Heart right ventricle (tissue), 16 donors: ENCODE data around the gene PPM1F. TPM values are rescaled to one million over a fixed set of nuclear protein-coding genes. Genes with fewer than 3 reads are reported as not detected.
A peak's percentile ranks its signal among the peaks of the same experiment; 100 is the strongest.
"Not testable (repeated sequence)": the region's sequence is repeated elsewhere in the genome, so short reads cannot be mapped to it uniquely, and the experiment has no call there.

ENCODE experiments used
- ATAC-seq, 8 donors: fragments of 200-7000 bp; cut with Tn5 transposase; one replicate each; pipeline ENCODE4 v1.9.1; 2020; ENCODE audit warnings: mild to moderate bottlenecking in 8 of 8, moderate library complexity in 8 of 8, moderate number of reproducible peaks in 1 of 8
- DNase-seq, 2 donors: peaks; one replicate each; pipeline ENCODE4 v3.0.0-alpha.2; 2020
- H3K27ac ChIP-seq, 10 donors: fragments of 200-600 bp; sonication (generic) in 2 of 10; one replicate each; pipeline versions ENCODE4 v1.5.0 to v1.8.0; 2020 to 2022; ENCODE audit warnings: mild to moderate bottlenecking in 3 of 10
- H3K27me3 ChIP-seq, 7 donors: fragments of 200-600 bp; one replicate each; pipeline ENCODE4 v1.8.0; 2021 to 2022; ENCODE audit warnings: mild to moderate bottlenecking in 2 of 7
- H3K36me3 ChIP-seq, 9 donors: fragments of 200-600 bp; sonication (generic) in 1 of 9; one replicate each; pipeline versions ENCODE4 v1.5.0 to v1.8.0; 2020 to 2022; ENCODE audit warnings: mild to moderate bottlenecking in 2 of 9
- H3K4me1 ChIP-seq, 9 donors: fragments of 200-600 bp; sonication (generic) in 1 of 9; one replicate each; pipeline versions ENCODE4 v1.5.0 to v1.8.0; 2020 to 2022; ENCODE audit warnings: mild to moderate bottlenecking in 4 of 9
- H3K4me3 ChIP-seq, 10 donors: fragments of 200-600 bp; sonication (generic) in 2 of 10; one replicate each; pipeline versions ENCODE4 v1.5.0 to v1.8.0; 2020 to 2022; ENCODE audit warnings: mild to moderate bottlenecking in 7 of 10, moderate library complexity in 2 of 10
- H3K9me3 ChIP-seq, 11 donors: fragments of 200-600 bp in 10 of 11; sonication (generic) in 2 of 11; one replicate each; pipeline versions ENCODE4 v1.5.0 to v1.8.0; 2013 to 2022; ENCODE audit warnings: mild to moderate bottlenecking in 2 of 11, control low read depth in 1 of 11, moderate library complexity in 1 of 11
- WGBS, 2 donors: extraction: QIAGEN DNeasy Blood & Tissue Kit; methylation state at CpG; one replicate each; pipeline ENCODE4 v1.1.7; 2013; ENCODE audit warnings: inconsistent platforms in 1 of 2; 5-methylcytosine and 5-hydroxymethylcytosine counted together
- intact Hi-C, 10 donors: fragments of 100-400 bp; cut with DNase I; formaldehyde crosslinking; loops; one replicate each; pipeline versions ENCODE4 v1.11.1 to v1.14.2; 2022
- polyA plus RNA-seq, 2 donors: library from polyadenylated mRNA; stranded (reverse); fragments of 200-250 nt; gene quantifications; one replicate each; pipeline ENCODE4 v1.2.3, GENCODE V29; 2013
- total RNA-seq, 10 donors: library from RNA; stranded (reverse); fragmentation: NEBNext Ultra II Directional in 3 of 10; extraction: Animal tissue kit (Norgen Biotek cat#: 25700) in 3 of 10; gene quantifications; one replicate each; pipeline versions ENCODE4 v1.2.1 to v1.2.4, GENCODE V29; 2021 to 2023
- TF ChIP-seq, protein P1 (sequence below), 9 donors: fragments of 200-600 bp; sonication (generic) in 2 of 9; IDR thresholded peaks; one replicate each; pipeline versions ENCODE4 v1.5.0 to v1.8.0; 2021 to 2022; ENCODE audit warnings: antibody characterized with exemption in 9 of 9, mild to moderate bottlenecking in 5 of 9, moderate library complexity in 1 of 9
- donor health status: Arrhythmogenic right ventricular cardiomyopathy.
- donor health status: ischemic (EF 13 %, LVEDD 7.1; RV severe dilation, severe dysfunction).
- donor health status: healthy with polysubstance abuse.
- donor health status: DM: no; HTN: yes; CAD: no.
- donor health status: DM: no; HTN: no; CAD: no.
- donor health status: ischemic (EF 25% LVEDD 6.9; RV normal size, moderate dysfunction).
- donor health status: ischemic (EF 25% LVEDD 5.7; RV mildly dilated, moderate dysfunction).
- donor health status: healthy.
- donor health status: DM: yes; HTN: yes; CAD: no.
- donor health status: Ischemic cardiomyopathy.
- donor health status: ischemic (EF 35%, LVEDD 5.7; RV mildly dilated, moderate dysfunction).
- donor health status: nonischemic (EF 11% LVEDD 7.7; RV severe dilation, severe dysfunction).
- donor health status: DM: yes; HTN: yes; CAD: no.
- donor health status: PGD.
- donor health status: ischemic (EF 29% LVEDD 5.4; RV normal size, mild dysfunction).
- donor health status: nonischemic (EF 23%, LVEDD 6.1; RV moderate dilation, normal function).

The PPM1F gene
- total and polyA plus RNA-seq, 12 donors, result 11.8 to 31.4 (median 18.1) TPM

DNA sequence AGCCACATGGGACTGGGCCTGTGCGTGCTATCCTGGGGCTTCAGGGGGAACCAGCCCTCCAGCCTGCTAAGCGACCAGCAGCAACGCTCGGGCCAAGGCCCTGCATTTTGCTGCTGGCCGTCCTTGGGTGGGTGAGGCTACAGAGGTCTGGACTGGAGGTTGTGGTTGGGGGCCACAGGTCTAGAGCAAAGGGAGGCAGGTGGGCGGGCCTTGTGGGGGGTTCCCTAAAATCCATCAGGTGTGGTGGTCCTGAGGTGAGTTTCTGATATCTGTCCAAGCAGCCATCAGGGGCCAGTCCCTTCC lies 34.7 kb downstream of the PPM1F start:
- Histone ChIP-seq H3K9me3 (no peaks in the 10 kb centered on the region), H3K27me3 (no peaks in the 10 kb centered on the region), H3K36me3 (peaks cover 0 to 42% (median 10%) of the 10 kb centered on the region in 9 donors), H3K4me3 (no peak overlapping the region), H3K4me1 (peaks cover 0 to 13% (median 7%) of the 10 kb centered on the region in 9 donors), H3K27ac (no peak overlapping the region)
- DNase-seq, result no peak
- TF ChIP-seq, protein P1, sequence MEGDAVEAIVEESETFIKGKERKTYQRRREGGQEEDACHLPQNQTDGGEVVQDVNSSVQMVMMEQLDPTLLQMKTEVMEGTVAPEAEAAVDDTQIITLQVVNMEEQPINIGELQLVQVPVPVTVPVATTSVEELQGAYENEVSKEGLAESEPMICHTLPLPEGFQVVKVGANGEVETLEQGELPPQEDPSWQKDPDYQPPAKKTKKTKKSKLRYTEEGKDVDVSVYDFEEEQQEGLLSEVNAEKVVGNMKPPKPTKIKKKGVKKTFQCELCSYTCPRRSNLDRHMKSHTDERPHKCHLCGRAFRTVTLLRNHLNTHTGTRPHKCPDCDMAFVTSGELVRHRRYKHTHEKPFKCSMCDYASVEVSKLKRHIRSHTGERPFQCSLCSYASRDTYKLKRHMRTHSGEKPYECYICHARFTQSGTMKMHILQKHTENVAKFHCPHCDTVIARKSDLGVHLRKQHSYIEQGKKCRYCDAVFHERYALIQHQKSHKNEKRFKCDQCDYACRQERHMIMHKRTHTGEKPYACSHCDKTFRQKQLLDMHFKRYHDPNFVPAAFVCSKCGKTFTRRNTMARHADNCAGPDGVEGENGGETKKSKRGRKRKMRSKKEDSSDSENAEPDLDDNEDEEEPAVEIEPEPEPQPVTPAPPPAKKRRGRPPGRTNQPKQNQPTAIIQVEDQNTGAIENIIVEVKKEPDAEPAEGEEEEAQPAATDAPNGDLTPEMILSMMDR (IDR thresholded peaks at IDR 0.05), result no peak
- peak in 1 of 8 donors; percentile 13 for ATAC-seq
- 84 to 92% methylated on average over 6 of the region's 6 CpGs for WGBS, 2 donors
- intact Hi-C loops, result no loop called here

DNA sequence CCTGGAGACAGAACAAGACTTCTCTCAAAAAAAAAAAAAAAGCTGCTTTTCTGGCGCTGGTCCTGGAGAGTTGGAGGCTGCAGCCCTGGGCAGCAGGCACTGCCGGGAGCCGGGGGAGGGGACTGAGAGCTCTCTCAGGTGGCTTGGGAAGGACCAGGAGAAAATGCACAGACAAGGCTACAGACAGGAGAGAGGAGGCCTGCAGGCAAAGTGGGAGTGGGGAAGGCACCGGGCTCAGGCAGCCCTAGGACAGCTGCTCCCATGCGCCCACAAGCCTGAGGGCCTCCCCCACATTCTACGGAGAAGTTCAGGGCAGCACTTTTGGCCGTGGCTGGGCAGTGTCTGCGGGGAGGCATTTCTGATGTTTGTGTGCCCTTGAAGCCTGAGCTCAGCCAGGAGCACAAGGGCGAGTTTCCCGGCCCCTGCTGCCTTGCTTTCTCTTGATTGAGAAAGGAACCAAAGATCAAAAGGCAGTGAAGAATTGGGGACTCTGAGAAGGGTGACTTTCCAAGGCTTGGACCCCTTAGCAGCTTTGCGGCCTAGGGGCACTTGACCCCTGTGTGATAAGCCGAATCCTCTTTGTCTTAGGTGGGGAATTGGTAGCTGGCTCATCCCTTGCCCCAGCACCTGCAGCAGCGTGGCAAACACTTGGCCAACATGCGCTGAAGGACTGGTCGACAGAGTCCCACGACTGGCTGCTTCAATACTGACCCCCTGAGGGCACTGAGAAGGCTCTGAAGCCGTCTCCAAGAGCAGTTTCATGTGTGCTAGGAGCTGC lies 35.3 kb downstream of the PPM1F start:
- DNase-seq, result no peak
- Histone ChIP-seq H3K9me3 (no peaks in the 10 kb centered on the region), H3K4me1 (peaks cover 0 to 13% (median 7%) of the 10 kb centered on the region in 9 donors), H3K27ac (no peak overlapping the region), H3K36me3 (peaks cover 0 to 37% (median 6%) of the 10 kb centered on the region in 9 donors), H3K27me3 (no peaks in the 10 kb centered on the region), H3K4me3 (no peak overlapping the region)
- intact Hi-C loops, result no loop called here
- TF ChIP-seq, protein P1 (IDR thresholded peaks at IDR 0.05), result no peak
- ATAC-seq, result peak in 6 of 8 donors; percentile 19 to 71 (median 54)
- WGBS, 2 donors, result 42 to 50% methylated on average over 17 of the region's 17 CpGs

DNA sequence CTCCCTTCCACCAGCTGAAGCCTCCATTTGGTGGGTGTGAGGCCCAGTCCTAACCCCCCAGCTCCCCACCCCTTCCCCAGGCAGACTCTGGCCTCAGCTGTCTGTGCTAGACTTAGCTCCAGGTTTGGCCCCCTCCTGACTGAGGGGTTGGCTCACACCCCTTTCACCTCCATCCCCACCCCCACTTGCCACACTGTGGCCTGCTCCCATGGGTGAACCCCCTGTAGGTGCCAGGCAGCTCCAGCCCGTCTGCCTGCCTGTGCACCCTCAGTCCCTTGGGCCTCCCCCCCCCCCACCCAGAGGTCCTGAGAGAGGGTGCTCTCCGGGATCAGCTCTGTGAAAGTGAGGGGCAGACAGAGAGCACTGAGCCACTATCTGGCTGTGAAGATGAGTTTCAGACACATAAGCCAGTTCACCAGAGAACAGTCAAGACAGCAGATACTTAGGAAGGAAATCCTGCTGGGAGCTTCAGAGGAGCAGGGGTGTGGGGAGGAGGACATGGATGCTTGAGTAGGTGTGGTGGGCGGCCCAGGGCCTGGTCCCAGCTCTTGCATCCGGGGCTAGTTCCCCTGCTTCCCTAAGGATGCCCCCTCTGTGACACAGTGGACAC lies 36.2 kb downstream of the PPM1F start:
- ATAC-seq, result no peak
- intact Hi-C loops, result no loop called here

DNA sequence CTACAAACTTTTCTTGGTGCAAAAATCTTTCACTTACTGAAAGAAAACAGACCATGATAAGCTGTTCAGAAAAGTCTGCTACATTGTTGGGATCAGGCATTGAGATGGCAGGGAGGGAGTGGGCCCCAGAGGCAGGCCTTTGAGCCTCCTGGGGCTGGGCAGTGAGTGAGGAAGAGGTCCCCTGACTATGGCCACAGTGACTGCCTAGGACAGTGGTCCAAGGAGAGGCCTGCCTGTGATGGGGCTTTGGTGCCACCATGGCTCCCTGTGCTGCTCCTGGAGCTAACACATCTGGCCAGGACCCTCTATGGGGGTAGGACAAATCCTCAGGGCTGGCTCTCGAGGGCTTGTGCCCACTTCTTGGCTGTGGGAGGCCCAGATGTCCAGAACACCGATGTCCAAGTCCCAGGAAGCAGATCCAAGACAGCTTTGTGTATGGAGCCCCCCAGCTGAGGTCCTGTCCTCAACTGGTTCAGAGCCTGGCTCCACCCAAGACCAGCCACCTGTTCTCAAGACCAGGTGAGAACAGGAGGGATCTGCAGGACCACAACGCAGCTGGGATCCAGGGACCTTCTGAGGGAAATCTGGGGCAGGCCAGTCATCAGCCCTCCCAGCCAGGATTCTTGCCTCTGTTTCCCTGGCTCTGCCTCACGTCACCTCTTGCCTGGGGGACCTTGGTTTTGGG lies 36.9 kb downstream of the PPM1F start:
- intact Hi-C loops, result no loop called here
- H3K4me3 ChIP-seq, result no peak overlapping the region
- H3K4me1 ChIP-seq, result peaks cover 0 to 13% (median 7%) of the 10 kb centered on the region in 9 donors
- DNase-seq (no peak), ATAC-seq (no peak)
- H3K36me3 ChIP-seq, result peaks cover 0 to 21% (median 6%) of the 10 kb centered on the region in 9 donors
- TF ChIP-seq, protein P1 (IDR thresholded peaks at IDR 0.05), result no peak
- no peak overlapping the region for H3K27ac ChIP-seq
- H3K27me3 ChIP-seq, result no peaks in the 10 kb centered on the region
- H3K9me3 ChIP-seq, result no peaks in the 10 kb centered on the region
- 92 to 95% methylated on average over 4 of the region's 4 CpGs for WGBS, 2 donors

More for the DNA sequence above, 36.2 kb downstream of the PPM1F start:
- Histone ChIP-seq H3K27ac (no peak overlapping the region), H3K27me3 (no peaks in the 10 kb centered on the region), H3K4me1 (peaks cover 0 to 13% (median 7%) of the 10 kb centered on the region in 9 donors), H3K4me3 (no peak overlapping the region), H3K9me3 (no peaks in the 10 kb centered on the region), H3K36me3 (peaks cover 0 to 27% (median 6%) of the 10 kb centered on the region in 9 donors)
- TF ChIP-seq, protein P1 (IDR thresholded peaks at IDR 0.05), result no peak
- WGBS, 2 donors, result 70 to 81% methylated on average over 4 of the region's 4 CpGs
- DNase-seq, result no peak

DNA sequence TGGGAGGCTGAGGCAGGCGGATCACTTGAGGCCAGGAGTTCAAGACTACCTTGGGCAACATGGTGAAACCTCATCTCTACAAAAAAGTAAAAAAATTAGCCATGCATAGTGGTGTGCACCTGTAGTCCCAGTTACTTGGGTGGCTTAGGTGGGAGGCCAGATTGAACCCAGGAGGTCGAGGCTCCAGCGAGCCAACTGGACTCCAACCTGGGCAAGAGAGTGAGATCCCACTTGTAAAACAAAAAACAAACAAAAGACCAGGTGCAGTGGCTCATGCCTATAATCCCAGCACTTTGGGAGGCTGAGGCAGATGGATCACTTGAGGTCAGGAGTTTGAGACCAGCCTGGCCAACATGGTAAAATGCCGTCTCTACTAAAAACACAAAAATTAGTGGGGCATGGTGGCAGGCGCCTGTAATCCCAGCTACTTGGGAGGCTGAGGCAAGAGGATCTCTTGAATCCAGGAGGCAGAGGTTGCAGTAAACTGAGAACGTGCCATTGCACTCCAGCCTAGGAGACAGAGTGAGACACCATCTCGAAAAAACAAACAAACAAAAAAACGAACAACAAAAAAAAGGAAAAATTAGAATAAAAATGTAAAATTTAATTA lies 38.5 kb downstream of the PPM1F start:
- H3K9me3 ChIP-seq, H3K27ac ChIP-seq, ATAC-seq: not testable (repeated sequence)

DNA sequence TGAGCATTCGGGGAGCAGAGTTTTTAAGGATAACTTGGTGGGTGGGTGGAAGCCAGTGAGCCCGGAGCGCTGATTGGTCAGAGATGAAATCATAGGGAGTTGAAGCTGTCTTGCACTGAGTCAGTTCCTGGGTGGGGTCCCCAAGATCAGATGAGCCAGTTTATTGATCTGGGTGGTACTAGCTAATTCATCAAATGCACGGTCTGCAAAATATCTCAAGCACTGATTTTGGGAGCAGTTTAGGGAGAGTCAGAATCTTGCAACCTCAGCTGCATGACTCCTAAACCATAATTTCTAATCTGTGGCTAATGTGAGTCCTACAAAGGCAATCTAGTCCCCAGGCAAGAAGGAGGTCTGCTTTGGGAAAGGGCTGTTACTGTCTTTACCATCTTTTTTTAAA lies 42.3 kb downstream of the PPM1F start:
- H3K27me3 ChIP-seq, DNase-seq, H3K27ac ChIP-seq, intact Hi-C loops, H3K9me3 ChIP-seq, H3K4me1 ChIP-seq, H3K36me3 ChIP-seq, ATAC-seq, H3K4me3 ChIP-seq: not testable (repeated sequence)
- 86 to 91% methylated on average over 4 of the region's 4 CpGs for WGBS, 2 donors

More for the DNA sequence above, 38.5 kb downstream of the PPM1F start:
- peaks cover 0 to 13% (median 7%) of the 10 kb centered on the region in 9 donors for H3K4me1 ChIP-seq
- intact Hi-C loops, H3K36me3 ChIP-seq, DNase-seq, H3K4me3 ChIP-seq, H3K27me3 ChIP-seq: not testable (repeated sequence)
- WGBS, 2 donors, result 96 to 98% methylated on average over 8 of the region's 8 CpGs
